ENCODE results near the gene CACNB4.

DNA sequence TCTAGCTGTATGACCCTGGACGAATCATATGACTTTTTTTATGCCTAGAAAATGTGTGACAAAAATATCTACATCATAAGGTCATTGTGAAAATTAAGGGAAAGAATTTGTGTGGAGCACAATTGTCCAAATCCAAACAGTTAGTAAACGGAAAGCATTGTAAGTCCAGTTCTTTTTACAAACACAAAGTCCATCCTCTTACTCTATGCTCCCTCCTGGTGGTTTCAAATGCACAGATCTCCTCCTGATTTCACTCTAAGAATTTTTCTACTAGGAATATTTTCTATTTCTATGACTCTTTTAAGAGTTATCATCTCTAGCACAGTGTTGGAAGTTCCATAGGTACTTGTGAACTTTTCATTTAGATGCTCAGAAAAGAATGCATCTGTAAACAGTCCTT lies 145.4 kb downstream of the CACNB4 start:
- TF ChIP-seq, protein P1, sequence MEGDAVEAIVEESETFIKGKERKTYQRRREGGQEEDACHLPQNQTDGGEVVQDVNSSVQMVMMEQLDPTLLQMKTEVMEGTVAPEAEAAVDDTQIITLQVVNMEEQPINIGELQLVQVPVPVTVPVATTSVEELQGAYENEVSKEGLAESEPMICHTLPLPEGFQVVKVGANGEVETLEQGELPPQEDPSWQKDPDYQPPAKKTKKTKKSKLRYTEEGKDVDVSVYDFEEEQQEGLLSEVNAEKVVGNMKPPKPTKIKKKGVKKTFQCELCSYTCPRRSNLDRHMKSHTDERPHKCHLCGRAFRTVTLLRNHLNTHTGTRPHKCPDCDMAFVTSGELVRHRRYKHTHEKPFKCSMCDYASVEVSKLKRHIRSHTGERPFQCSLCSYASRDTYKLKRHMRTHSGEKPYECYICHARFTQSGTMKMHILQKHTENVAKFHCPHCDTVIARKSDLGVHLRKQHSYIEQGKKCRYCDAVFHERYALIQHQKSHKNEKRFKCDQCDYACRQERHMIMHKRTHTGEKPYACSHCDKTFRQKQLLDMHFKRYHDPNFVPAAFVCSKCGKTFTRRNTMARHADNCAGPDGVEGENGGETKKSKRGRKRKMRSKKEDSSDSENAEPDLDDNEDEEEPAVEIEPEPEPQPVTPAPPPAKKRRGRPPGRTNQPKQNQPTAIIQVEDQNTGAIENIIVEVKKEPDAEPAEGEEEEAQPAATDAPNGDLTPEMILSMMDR (IDR thresholded peaks at IDR 0.05 in 8 of 11, conservative IDR thresholded peaks at IDR 0.05 in 3 of 11), result no peak
- no peak for TF ChIP-seq POLR2AphosphoS5 (IDR thresholded peaks at IDR 0.05)
